ENCODE data around the gene CCN2. TPM values are rescaled to one million over a fixed set of nuclear protein-coding genes. Genes with fewer than 3 reads are reported as not detected.
"Not testable (repeated sequence)": the region's sequence is repeated elsewhere in the genome, so short reads cannot be mapped to it uniquely, and the experiment has no call there.

Gene CCN2
- total RNA-seq, 1 experiment from 2014 or later, result 44.1 TPM

DNA sequence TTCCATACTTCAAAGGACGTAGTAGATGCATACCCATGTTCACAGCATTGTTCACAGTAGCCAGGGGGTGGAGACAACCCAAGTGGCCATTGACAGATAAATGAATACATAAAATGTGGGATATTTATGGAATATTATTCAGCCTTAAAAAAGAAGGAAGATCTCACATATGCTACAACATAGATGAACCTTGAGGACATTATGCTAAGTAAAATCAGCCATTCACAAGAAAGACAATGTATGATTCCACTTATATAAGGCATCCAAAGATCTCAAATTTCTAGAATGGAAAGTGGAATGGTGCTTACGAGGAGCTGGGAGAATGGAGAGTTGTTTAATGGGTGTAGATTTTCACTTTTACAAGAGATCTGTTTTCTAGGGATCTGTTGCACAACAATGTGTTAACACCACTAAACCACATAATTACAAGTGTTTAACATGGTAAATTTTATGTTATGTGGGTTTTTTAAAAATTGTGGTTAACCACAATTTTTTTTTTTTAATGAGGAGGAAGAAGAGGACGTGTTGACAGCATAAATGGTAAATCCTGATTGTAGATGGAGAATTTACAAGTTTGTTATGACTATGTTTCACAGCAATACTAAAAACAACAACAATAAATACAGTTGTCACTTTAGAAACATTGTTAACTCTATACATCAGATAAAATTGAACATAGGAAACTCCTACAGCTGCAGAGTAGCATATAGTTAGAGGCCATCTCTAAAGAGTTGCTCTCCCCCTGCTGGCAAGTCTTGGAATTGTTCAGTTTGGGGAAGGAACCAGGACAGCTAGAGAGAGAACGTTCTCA lies 41.6 kb downstream of the CCN2 start:
- Histone ChIP-seq H2AFZ (ENCODE audit: low read length) (no peak overlapping the region), H2BK120ac (ENCODE audit: low read depth, low read length, poor library complexity, severe bottlenecking) (no peak overlapping the region)

GRCh38 chr6:131908787-131909186 lies 42.4 kb downstream of the CCN2 start:
- not testable (repeated sequence) for H4K20me1 ChIP-seq (ENCODE audit: control insufficient read depth, insufficient read depth, insufficient read length); H2BK20ac ChIP-seq (ENCODE audit: low read depth, low read length, poor library complexity, severe bottlenecking); H3K23me2 ChIP-seq (ENCODE audit: insufficient read length, low read depth, low read length, poor library complexity, severe bottlenecking); H2BK15ac ChIP-seq (ENCODE audit: low read depth, low read length); H2BK120ac ChIP-seq (ENCODE audit: low read depth, low read length, poor library complexity, severe bottlenecking); H3K9me3 ChIP-seq (ENCODE audit: control insufficient read depth, low read depth, low read length); H4K8ac ChIP-seq (replicated peaks; ENCODE audit: insufficient read length, low read depth, low read length); H3K4me1 ChIP-seq (ENCODE audit: insufficient read depth, low read length); H3K27ac Mint-ChIP-seq; H3K27me3 Mint-ChIP-seq (ENCODE audit: low read depth); H3K27me3 ChIP-seq (ENCODE audit: insufficient read depth, low read length); H4K5ac ChIP-seq (ENCODE audit: insufficient read length, low read depth, low read length); H3K56ac ChIP-seq (ENCODE audit: insufficient read length, low read depth, low read length); H3K9ac ChIP-seq (ENCODE audit: extremely low read depth, insufficient read length, low read length); H2BK5ac ChIP-seq (ENCODE audit: insufficient read length, low read length); H3K23ac ChIP-seq (ENCODE audit: insufficient read length, low read depth, low read length); H3T11ph ChIP-seq (ENCODE audit: low read length); H3K79me2 ChIP-seq (ENCODE audit: insufficient read depth, low read length); H3K27ac ChIP-seq (ENCODE audit: insufficient read length, low read depth, low read length); H3K9me3 Mint-ChIP-seq; H2AFZ ChIP-seq (ENCODE audit: low read length); H3K79me1 ChIP-seq (ENCODE audit: insufficient read depth, low read depth, low read length, poor library complexity, severe bottlenecking); H2AK5ac ChIP-seq (ENCODE audit: insufficient read length, low read length); H4K91ac ChIP-seq (ENCODE audit: insufficient read length, low read depth, low read length); H3K4ac ChIP-seq (ENCODE audit: low read depth, low read length); H3K14ac ChIP-seq (ENCODE audit: insufficient read depth, low read length); H2BK12ac ChIP-seq (ENCODE audit: insufficient read length, low read depth, low read length); H3K4me2 ChIP-seq (ENCODE audit: insufficient read depth, insufficient read length, low read length); H3K18ac ChIP-seq (ENCODE audit: insufficient read length, low read depth, low read length)
- no CpG with 5 or more reads among the region's 3 CpGs for WGBS (ENCODE audit: extremely low coverage, insufficient read length, low lambda C conversion rate)
- Mint-ChIP-seq H3K4me1 (peaks cover 24 to 55% of the 10 kb centered on the region in 2 experiments), H3K36me3 (ENCODE audit: insufficient read depth in 1 of 3, low read depth in 3 of 3) (peaks cover 0 to 89% (median 71%) of the 10 kb centered on the region in 3 experiments; a peak in 6 of 7 replicates), H3K4me3 (0 out of 5 replicates have a peak overlapping the region, but pooled peaks of 1 of the 2 experiments have one; percentile 6)
- peak; percentile 37 for DNase-seq

More for the DNA sequence above, 41.6 kb downstream of the CCN2 start:
- Histone ChIP-seq H4K91ac (ENCODE audit: insufficient read length, low read depth, low read length) (no peak overlapping the region), H2BK5ac (ENCODE audit: insufficient read length, low read length) (no peak overlapping the region), H4K8ac (replicated peaks; ENCODE audit: insufficient read length, low read depth, low read length) (no peak overlapping the region), H3K23ac (ENCODE audit: insufficient read length, low read depth, low read length) (no peak overlapping the region), H3K9me3 (ENCODE audit: control insufficient read depth, low read depth, low read length) (no peaks in the 10 kb centered on the region), H2AK5ac (ENCODE audit: insufficient read length, low read length) (no peak overlapping the region), H2BK12ac (ENCODE audit: insufficient read length, low read depth, low read length) (no peak overlapping the region), H3K14ac (ENCODE audit: insufficient read depth, low read length) (no peak overlapping the region), H3K23me2 (ENCODE audit: insufficient read length, low read depth, low read length, poor library complexity, severe bottlenecking) (no peaks in the 10 kb centered on the region), H3K18ac (ENCODE audit: insufficient read length, low read depth, low read length) (no peak overlapping the region), H4K20me1 (ENCODE audit: control insufficient read depth, insufficient read depth, insufficient read length) (no peaks in the 10 kb centered on the region), H3K79me2 (ENCODE audit: insufficient read depth, low read length) (no peaks in the 10 kb centered on the region), H3K9ac (ENCODE audit: extremely low read depth, insufficient read length, low read length) (no peak overlapping the region), H2BK15ac (ENCODE audit: low read depth, low read length) (no peak overlapping the region), H3K56ac (ENCODE audit: insufficient read length, low read depth, low read length) (no peak overlapping the region), H2BK20ac (ENCODE audit: low read depth, low read length, poor library complexity, severe bottlenecking) (no peak overlapping the region), H3T11ph (ENCODE audit: low read length) (no peak overlapping the region), H3K79me1 (ENCODE audit: insufficient read depth, low read depth, low read length, poor library complexity, severe bottlenecking) (no peaks in the 10 kb centered on the region), H3K4ac (ENCODE audit: low read depth, low read length) (no peak overlapping the region), H3K27me3 (ENCODE audit: insufficient read depth, low read length) (no peaks in the 10 kb centered on the region), H3K4me1 (ENCODE audit: insufficient read depth, low read length) (peaks cover 5% of the 10 kb centered on the region; the same call in 1 of the 2 replicates), H3K27ac (ENCODE audit: insufficient read length, low read depth, low read length) (no peak overlapping the region), H4K5ac (ENCODE audit: insufficient read length, low read depth, low read length) (no peak overlapping the region), H3K4me2 (ENCODE audit: insufficient read depth, insufficient read length, low read length) (no peak overlapping the region)
- Mint-ChIP-seq H3K4me3 (no peak overlapping the region), H3K4me1 (peaks cover 24 to 53% of the 10 kb centered on the region in 2 experiments), H3K27ac (no peak overlapping the region), H3K36me3 (ENCODE audit: insufficient read depth in 1 of 3, low read depth in 3 of 3) (peaks cover 0 to 88% (median 68%) of the 10 kb centered on the region in 3 experiments; a peak in 6 of 7 replicates), H3K9me3 (peaks cover 0 to 3% of the 10 kb centered on the region in 2 experiments; a peak in 2 of 5 replicates), H3K27me3 (ENCODE audit: low read depth) (no peaks in the 10 kb centered on the region)
- TF ChIP-seq, protein P1, sequence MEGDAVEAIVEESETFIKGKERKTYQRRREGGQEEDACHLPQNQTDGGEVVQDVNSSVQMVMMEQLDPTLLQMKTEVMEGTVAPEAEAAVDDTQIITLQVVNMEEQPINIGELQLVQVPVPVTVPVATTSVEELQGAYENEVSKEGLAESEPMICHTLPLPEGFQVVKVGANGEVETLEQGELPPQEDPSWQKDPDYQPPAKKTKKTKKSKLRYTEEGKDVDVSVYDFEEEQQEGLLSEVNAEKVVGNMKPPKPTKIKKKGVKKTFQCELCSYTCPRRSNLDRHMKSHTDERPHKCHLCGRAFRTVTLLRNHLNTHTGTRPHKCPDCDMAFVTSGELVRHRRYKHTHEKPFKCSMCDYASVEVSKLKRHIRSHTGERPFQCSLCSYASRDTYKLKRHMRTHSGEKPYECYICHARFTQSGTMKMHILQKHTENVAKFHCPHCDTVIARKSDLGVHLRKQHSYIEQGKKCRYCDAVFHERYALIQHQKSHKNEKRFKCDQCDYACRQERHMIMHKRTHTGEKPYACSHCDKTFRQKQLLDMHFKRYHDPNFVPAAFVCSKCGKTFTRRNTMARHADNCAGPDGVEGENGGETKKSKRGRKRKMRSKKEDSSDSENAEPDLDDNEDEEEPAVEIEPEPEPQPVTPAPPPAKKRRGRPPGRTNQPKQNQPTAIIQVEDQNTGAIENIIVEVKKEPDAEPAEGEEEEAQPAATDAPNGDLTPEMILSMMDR (conservative IDR thresholded peaks at IDR 0.05), result peak; percentile 90
- DNase-seq, result peak; percentile 73
- WGBS (ENCODE audit: extremely low coverage, insufficient read length, low lambda C conversion rate), result no CpG with 5 or more reads among the region's 4 CpGs

Measured in H9 (cell line).